ENCODE data around the gene GCSAML. TPM values are rescaled to one million over a fixed set of nuclear protein-coding genes. Genes with fewer than 3 reads are reported as not detected.

The GCSAML gene
- total RNA-seq, 1 experiment from 2014 or later: not detected

GRCh38 chr1:247605286-247605685, 56.4 kb downstream of the GCSAML start, which contains the start of gene OR2G3:
Gene OR2G3, plus strand, starts transcription at chr1:247605586. Its CDS starts 0 bp downstream, at chr1:247605586.
- ATAC-seq (no peak), DNase-seq (ENCODE audit: low read depth, low spot score) (no peak)
- Histone ChIP-seq H3K4me2 (ENCODE audit: low read length) (no peak within 1 kb of the TSS), H3K4me1 (ENCODE audit: control insufficient read depth in 1 of 2, insufficient read depth in 2 of 2, low read length in 2 of 2) (no peaks in the 10 kb centered on the region), H2AFZ (ENCODE audit: low read depth, low read length, poor library complexity, severe bottlenecking) (no peak within 1 kb of the TSS), H3K27ac (ENCODE audit: low read depth, low read length) (no peak within 1 kb of the TSS), H3K36me3 (ENCODE audit: control insufficient read depth in 1 of 2, insufficient read depth in 2 of 2, low read length in 2 of 2) (no peaks in the 10 kb centered on the region), H3K9me2 (ENCODE audit: insufficient read depth) (no peaks in the 10 kb centered on the region), H3K9ac (ENCODE audit: low read length) (no peak within 1 kb of the TSS), H4K20me1 (ENCODE audit: insufficient read depth) (no peaks in the 10 kb centered on the region), H3K9me3 (ENCODE audit: control insufficient read depth in 1 of 2, insufficient read depth in 1 of 2, low read depth in 1 of 2, low read length in 2 of 2) (no peaks in the 10 kb centered on the region), H3K27me3 (ENCODE audit: insufficient read depth, low read length) (no peaks in the 10 kb centered on the region), H3K4me3 (replicated peaks in 1 of 2; ENCODE audit: low read depth in 1 of 2, low read length in 2 of 2) (no peak within 1 kb of the TSS), H3K79me2 (ENCODE audit: insufficient read depth, low read length) (no peaks in the 10 kb centered on the region)
- POLR2A ChIA-PET: no interaction called here
- intact Hi-C loops (cut with micrococcal nuclease): no loop called here
- no TSS peak for BruUV-seq (replicated peaks)
- RAD21 ChIA-PET (ENCODE audit: low non-redundant PET in 1 of 2, low total read pairs in 2 of 2, uncharacterized antibody in 2 of 2, unreplicated experiment in 2 of 2): no interaction called here
- no peak for TF ChIP-seq POLR2A (IDR thresholded peaks at IDR 0.05; ENCODE audit: borderline replicate concordance, extremely low read depth, insufficient read depth, insufficient read length)
- no peak for TF ChIP-seq ELF1 (IDR thresholded peaks at IDR 0.05; ENCODE audit: borderline replicate concordance, low read depth)
- no peak for TF ChIP-seq ZFX (IDR thresholded peaks at IDR 0.05)
- TF ChIP-seq POLR2AphosphoS5 (IDR thresholded peaks at IDR 0.05; ENCODE audit: low read depth, low read length): no peak
- no peak for TF ChIP-seq ZNF274 (IDR thresholded peaks at IDR 0.05; ENCODE audit: low read depth, low read length)
- TF ChIP-seq CEBPB (IDR thresholded peaks at IDR 0.05; ENCODE audit: low read depth): no peak
- TF ChIP-seq CBX3 (IDR thresholded peaks at IDR 0.05; ENCODE audit: low read depth): no peak
- no peak for TF ChIP-seq JUND (IDR thresholded peaks at IDR 0.05)
- no peak for TF ChIP-seq SIN3A (IDR thresholded peaks at IDR 0.05; ENCODE audit: low read depth)
- no peak for TF ChIP-seq SRF (IDR thresholded peaks at IDR 0.05; ENCODE audit: low read depth)
- TF ChIP-seq EZH2phosphoT487 (IDR thresholded peaks at IDR 0.05; ENCODE audit: borderline replicate concordance): no peak
- TF ChIP-seq, protein P1, sequence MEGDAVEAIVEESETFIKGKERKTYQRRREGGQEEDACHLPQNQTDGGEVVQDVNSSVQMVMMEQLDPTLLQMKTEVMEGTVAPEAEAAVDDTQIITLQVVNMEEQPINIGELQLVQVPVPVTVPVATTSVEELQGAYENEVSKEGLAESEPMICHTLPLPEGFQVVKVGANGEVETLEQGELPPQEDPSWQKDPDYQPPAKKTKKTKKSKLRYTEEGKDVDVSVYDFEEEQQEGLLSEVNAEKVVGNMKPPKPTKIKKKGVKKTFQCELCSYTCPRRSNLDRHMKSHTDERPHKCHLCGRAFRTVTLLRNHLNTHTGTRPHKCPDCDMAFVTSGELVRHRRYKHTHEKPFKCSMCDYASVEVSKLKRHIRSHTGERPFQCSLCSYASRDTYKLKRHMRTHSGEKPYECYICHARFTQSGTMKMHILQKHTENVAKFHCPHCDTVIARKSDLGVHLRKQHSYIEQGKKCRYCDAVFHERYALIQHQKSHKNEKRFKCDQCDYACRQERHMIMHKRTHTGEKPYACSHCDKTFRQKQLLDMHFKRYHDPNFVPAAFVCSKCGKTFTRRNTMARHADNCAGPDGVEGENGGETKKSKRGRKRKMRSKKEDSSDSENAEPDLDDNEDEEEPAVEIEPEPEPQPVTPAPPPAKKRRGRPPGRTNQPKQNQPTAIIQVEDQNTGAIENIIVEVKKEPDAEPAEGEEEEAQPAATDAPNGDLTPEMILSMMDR (IDR thresholded peaks at IDR 0.05 in 2 of 3, conservative IDR thresholded peaks at IDR 0.05 in 1 of 3; ENCODE audit: borderline replicate concordance in 1 of 3, insufficient read depth in 1 of 3, low read depth in 2 of 3, low read length in 2 of 3): no peak
- no peak for TF ChIP-seq EGR1 (IDR thresholded peaks at IDR 0.05; ENCODE audit: low read depth)
- no peak for TF ChIP-seq YY1 (IDR thresholded peaks at IDR 0.05; ENCODE audit: extremely low read depth, insufficient replicate concordance, low read depth, low read length)
- TF ChIP-seq MAX (IDR thresholded peaks at IDR 0.05): no peak
- TF ChIP-seq RAD21 (IDR thresholded peaks at IDR 0.05; ENCODE audit: low read depth): no peak
- CTCF ChIA-PET: no interaction called here

All from HCT116 (cell line).